Esophagus squamous epithelium (tissue), 5 donors: ENCODE measurements around the gene DNAJC15. TPM values are rescaled to one million over a fixed set of nuclear protein-coding genes. Genes with fewer than 3 reads are reported as not detected.

Experiments used
- DNase-seq: peaks from one replicate; lab custom pipeline; 2025; lab: John Stamatoyannopoulos, UW
- H3K27ac ChIP-seq, 4 donors: fragments of 200-600 bp; sonication (generic); one replicate each; pipeline ENCODE4 v1.5.1; 2016 to 2019; ENCODE audit warnings: mild to moderate bottlenecking in 1 of 4
- H3K27me3 ChIP-seq, 4 donors: fragments of 200-600 bp; sonication (generic); 1 replicate in 3 of 4; 2 replicates in 1 of 4; pipeline versions ENCODE4 v1.5.1 to v1.6.0; 2017 to 2021; ENCODE audit warnings: antibody characterized with exemption in 1 of 4
- H3K36me3 ChIP-seq, 3 donors: fragments of 200-600 bp; sonication (generic); one replicate each; pipeline ENCODE4 v1.5.1; 2016 to 2019
- H3K4me1 ChIP-seq, 3 donors: fragments of 200-600 bp; sonication (generic); one replicate each; pipeline ENCODE4 v1.5.1; 2017 to 2019
- H3K4me3 ChIP-seq, 4 donors: fragments of 200-600 bp; sonication (generic); 1 replicate in 3 of 4; 2 replicates in 1 of 4; pipeline ENCODE4 v1.5.1; 2016 to 2019; ENCODE audit warnings: mild to moderate bottlenecking in 2 of 4, moderate library complexity in 1 of 4
- H3K9me3 ChIP-seq, 3 donors: fragments of 200-600 bp; sonication (generic); one replicate each; pipeline ENCODE4 v1.5.1; 2016 to 2019
- CTCF ChIP-seq, 6 experiments: fragments of 450-650 bp in 4 of 6; fragments of 200-600 bp in 2 of 6; sonication (generic) in 2 of 6; IDR thresholded peaks; one replicate each; pipeline ENCODE4 v1.5.1; 2016 to 2019; ENCODE audit warnings: antibody characterized with exemption in 6 of 6, mild to moderate bottlenecking in 4 of 6, moderate library complexity in 4 of 6
- POLR2A ChIP-seq, 4 donors: fragments of 450-650 bp; IDR thresholded peaks; one replicate each; pipeline ENCODE4 v1.6.1; 2017; ENCODE audit warnings: antibody characterized with exemption in 4 of 4, mild to moderate bottlenecking in 4 of 4, moderate library complexity in 3 of 4
- WGBS, 2 donors: methylation state at CpG; one replicate each; pipeline ENCODE4 v1.1.5; 2018; 5-methylcytosine and 5-hydroxymethylcytosine counted together
- intact Hi-C: fragments of 100-400 bp; cut with DNase I; formaldehyde crosslinking; loops from one replicate; pipeline ENCODE4 v1.15.0; 2022
- total RNA-seq, 4 donors: library from RNA; depleted of rRNA; stranded (reverse); fragments of >200 nt; gene quantifications; one replicate each; pipeline ENCODE4 v1.1.0, GENCODE V29; 2016
- donor health status: DM: yes; HTN: yes; CAD: no.

Gene DNAJC15
- total RNA-seq, 4 donors from 2014 or later: 2.9 to 15.0 (median 9.0) TPM

DNA sequence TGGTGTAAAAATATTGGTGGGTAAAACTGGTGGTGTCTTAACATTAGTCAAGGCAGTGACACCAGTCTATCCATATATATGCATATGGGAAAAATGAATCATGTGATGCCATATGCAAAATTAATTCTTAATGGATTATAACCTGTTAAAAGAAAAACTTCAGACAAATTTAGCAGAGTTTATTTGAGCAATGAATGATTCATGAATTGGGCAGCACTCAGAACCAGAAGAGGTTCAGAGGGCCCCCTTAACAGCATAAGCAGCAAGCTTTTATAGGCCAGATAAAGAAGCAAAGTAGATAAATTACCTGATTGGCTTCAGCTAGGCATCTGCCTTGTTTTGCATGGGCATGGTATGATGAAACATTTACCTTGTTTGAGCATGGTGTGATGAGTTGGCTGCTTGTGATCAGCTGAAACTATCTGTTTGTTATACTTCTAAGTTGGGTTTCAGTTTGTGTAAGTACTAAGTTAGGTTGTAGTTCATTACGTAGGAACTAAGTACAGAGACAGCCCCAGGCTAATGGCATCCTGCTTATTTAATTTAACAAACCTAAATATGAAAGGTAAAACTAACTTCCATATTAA, 66.6 kb downstream of the DNAJC15 start:
- Histone ChIP-seq H3K9me3 (no peaks in the 10 kb centered on the region), H3K27me3 (no peaks in the 10 kb centered on the region), H3K27ac (no peak overlapping the region), H3K4me3 (no peak overlapping the region), H3K4me1 (peaks cover 0 to 13% (median 0%) of the 10 kb centered on the region in 3 donors), H3K36me3 (peaks cover 0 to 8% (median 0%) of the 10 kb centered on the region in 3 donors)
- no peak for DNase-seq
- TF ChIP-seq CTCF (IDR thresholded peaks at IDR 0.05) (no peak), POLR2A (IDR thresholded peaks at IDR 0.05) (no peak)
- 53 to 86% methylated on average over 1 of the region's 1 CpG for WGBS, 2 donors
- intact Hi-C loops: loop anchor here (5.0 kb wide), 1 partner anchor 722 kb away; no protein-coding TSS in a partner anchor

DNA sequence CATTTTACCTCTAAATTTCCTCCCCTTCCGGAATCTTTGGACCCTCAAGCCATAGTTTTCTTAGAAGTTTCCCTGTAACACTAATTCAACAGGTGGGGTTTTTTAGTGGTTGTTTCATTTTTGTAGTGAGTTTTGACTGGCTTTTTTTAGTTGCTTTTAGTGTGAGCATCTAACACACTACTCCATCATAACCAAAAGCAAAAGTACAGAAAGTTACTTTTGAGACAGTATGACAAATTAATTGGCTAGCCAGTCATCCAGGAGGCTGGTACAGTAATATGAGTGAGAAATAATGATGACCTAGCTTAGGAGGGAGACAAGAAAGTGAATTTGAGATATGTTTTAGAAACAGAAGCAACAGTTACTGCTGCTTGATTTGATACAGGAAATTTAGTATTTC, 71.5 kb downstream of the DNAJC15 start:
- Histone ChIP-seq H3K36me3 (peaks cover 0 to 12% (median 0%) of the 10 kb centered on the region in 3 donors), H3K4me3 (no peak overlapping the region), H3K4me1 (peaks cover 0 to 6% (median 0%) of the 10 kb centered on the region in 3 donors), H3K27me3 (no peaks in the 10 kb centered on the region), H3K9me3 (no peaks in the 10 kb centered on the region), H3K27ac (no peak overlapping the region)
- intact Hi-C loops: no loop called here
- no peak for DNase-seq
- TF ChIP-seq POLR2A (IDR thresholded peaks at IDR 0.05): no peak
- TF ChIP-seq CTCF (IDR thresholded peaks at IDR 0.05): no peak
- WGBS, 2 donors: 83 to 89% methylated on average over 1 of the region's 1 CpG

DNA sequence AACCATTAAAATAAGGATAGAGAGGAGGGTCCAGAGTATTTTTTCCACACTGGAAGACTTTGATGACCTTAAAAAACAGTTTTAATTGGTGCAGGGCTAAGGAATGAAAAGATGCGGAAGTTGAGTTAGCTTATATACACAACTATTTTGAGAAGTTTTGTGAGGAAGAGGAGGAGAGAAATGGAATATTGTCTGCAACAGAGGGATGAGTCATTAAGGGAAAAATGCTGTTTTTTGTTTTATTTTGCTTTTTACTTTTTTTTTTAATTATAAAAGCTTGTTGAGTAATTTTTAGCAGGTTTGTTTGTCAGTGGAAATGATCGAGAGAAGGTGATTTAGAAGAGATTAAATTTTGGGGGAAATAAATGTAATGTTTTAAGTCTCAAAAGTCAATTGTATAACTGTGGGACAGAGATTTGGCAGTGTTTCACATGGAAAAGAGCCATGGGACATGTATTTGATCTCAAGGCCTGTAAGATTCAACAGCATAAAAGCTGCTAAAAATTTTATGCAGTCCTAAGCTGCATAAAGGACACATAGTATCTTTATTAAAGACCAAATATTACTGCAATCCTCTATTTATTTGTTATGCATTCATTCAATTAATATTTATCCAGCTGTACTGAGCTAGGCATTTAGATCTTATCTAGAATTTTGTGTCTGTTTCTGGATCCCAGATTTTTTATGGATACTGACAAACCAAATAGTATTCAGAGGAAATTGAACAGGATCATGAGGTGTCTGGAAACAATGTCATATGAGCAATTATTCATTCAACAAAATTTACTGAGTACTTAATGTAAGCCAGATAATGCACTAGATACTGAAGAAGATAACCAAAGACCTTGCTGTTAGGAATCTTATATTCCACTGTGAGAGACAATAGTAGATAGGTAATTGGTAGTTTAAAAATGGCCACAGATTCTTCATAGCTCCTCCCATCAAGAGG, 72.7 kb downstream of the DNAJC15 start:
- 61 to 68% methylated on average over 2 of the region's 2 CpGs for WGBS, 2 donors
- TF ChIP-seq CTCF (IDR thresholded peaks at IDR 0.05): no peak
- no peak for TF ChIP-seq POLR2A (IDR thresholded peaks at IDR 0.05)

DNA sequence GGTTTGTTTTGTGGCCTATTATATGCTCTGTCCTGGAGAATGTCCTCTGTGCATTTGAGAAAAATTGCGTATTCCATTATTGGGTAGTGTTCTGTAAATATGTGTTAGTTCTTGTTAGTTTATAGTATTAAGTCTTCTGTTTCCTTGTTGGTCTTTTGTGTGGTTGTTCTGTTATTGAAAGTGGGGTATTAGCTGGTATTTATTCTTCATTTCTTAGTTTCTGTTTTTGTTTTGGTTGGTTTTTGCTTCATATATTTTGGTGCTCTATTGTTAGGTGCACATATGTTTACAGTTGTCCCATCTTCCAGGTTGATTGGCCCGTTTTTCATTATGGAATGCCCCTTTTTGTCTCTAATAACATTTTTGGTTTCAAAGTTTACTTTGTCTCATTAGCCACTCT, 77.3 kb downstream of the DNAJC15 start:
- Histone ChIP-seq H3K4me3 (no peak overlapping the region), H3K36me3 (peaks cover 0 to 5% (median 0%) of the 10 kb centered on the region in 3 donors), H3K27me3 (no peaks in the 10 kb centered on the region), H3K27ac (no peak overlapping the region), H3K4me1 (peaks cover 0 to 14% (median 0%) of the 10 kb centered on the region in 3 donors), H3K9me3 (peaks cover 0 to 11% (median 0%) of the 10 kb centered on the region in 3 donors)
- TF ChIP-seq POLR2A (IDR thresholded peaks at IDR 0.05): no peak
- TF ChIP-seq CTCF (IDR thresholded peaks at IDR 0.05): no peak
- intact Hi-C loops: no loop called here
- no peak for DNase-seq
- WGBS, 2 donors: 97 to 100% methylated on average over 2 of the region's 2 CpGs

More for the DNA sequence above, 72.7 kb downstream of the DNAJC15 start:
- H3K9me3 ChIP-seq: peaks cover 0 to 3% (median 0%) of the 10 kb centered on the region in 3 donors
- H3K4me1 ChIP-seq: peaks cover 0 to 6% (median 0%) of the 10 kb centered on the region in 3 donors
- intact Hi-C loops: no loop called here
- no peak for DNase-seq
- no peaks in the 10 kb centered on the region for H3K27me3 ChIP-seq
- H3K4me3 ChIP-seq: no peak overlapping the region
- H3K27ac ChIP-seq: no peak overlapping the region
- peaks cover 0 to 7% (median 0%) of the 10 kb centered on the region in 3 donors for H3K36me3 ChIP-seq
